GM18868 (cell line): ENCODE measurements around the gene TSSK1B.
"Not testable (repeated sequence)": the region's sequence is repeated elsewhere in the genome, so short reads cannot be mapped to it uniquely, and the experiment has no call there.

Source experiments
- ATAC-seq: cut with Tn5 transposase; IDR thresholded peaks from one replicate; pipeline ENCODE4 v1.9.1; 2021; ENCODE audit warnings: mild to moderate bottlenecking, moderate library complexity; ENCODE audit not compliant: unreplicated experiment

Gene TSSK1B

GRCh38 chr5:113434889-113435288, at the start of gene TSSK1B:
TSS of gene TSSK1B (minus strand) at chr5:113434989. CDS start at chr5:113434839, 150 bp downstream.
- no peak for ATAC-seq

GRCh38 chr5:113480243-113480642, 45.5 kb upstream of the TSSK1B start:
- no peak for ATAC-seq

GRCh38 chr5:113478691-113479090, 43.9 kb upstream of the TSSK1B start:
- ATAC-seq, result no peak

GRCh38 chr5:113474100-113474728, 39.4 kb upstream of the TSSK1B start:
- no peak for ATAC-seq

- ATAC-seq, result no peak
These were observed 28.2 kb upstream of the TSSK1B start for GRCh38 chr5:113463032-113463431.

GRCh38 chr5:113457106-113457505, 22.3 kb upstream of the TSSK1B start:
- ATAC-seq, result not testable (repeated sequence)

GRCh38 chr5:113452941-113453340, 18.2 kb upstream of the TSSK1B start:
- no peak for ATAC-seq

- ATAC-seq, result no peak
These were observed 17.0 kb upstream of the TSSK1B start for GRCh38 chr5:113451797-113452196.

- ATAC-seq, result no peak
These were observed 16.1 kb upstream of the TSSK1B start for GRCh38 chr5:113450929-113451328.

- ATAC-seq, result no peak
These were observed 15.7 kb upstream of the TSSK1B start for GRCh38 chr5:113450462-113450861.

- no peak for ATAC-seq
These were observed 13.5 kb upstream of the TSSK1B start for GRCh38 chr5:113448252-113448651.

GRCh38 chr5:113447498-113448050, 12.8 kb upstream of the TSSK1B start:
- no peak for ATAC-seq

- no peak for ATAC-seq
These were observed 11.7 kb upstream of the TSSK1B start for GRCh38 chr5:113446358-113446927.

GRCh38 chr5:113437111-113437510, 2.3 kb upstream of the TSSK1B start:
- ATAC-seq, result no peak

- no peak for ATAC-seq
These were observed 786 bp upstream of the TSSK1B start for GRCh38 chr5:113435575-113435974.

GRCh38 chr5:113433862-113434612, 752 bp downstream of the TSSK1B start:
- no peak for ATAC-seq

GRCh38 chr5:113433071-113433470, 1.7 kb downstream of the TSSK1B start:
- ATAC-seq, result no peak

GRCh38 chr5:113427871-113428574, 6.8 kb downstream of the TSSK1B start:
- ATAC-seq, result no peak

GRCh38 chr5:113425909-113426308, 8.9 kb downstream of the TSSK1B start:
- no peak for ATAC-seq

- no peak for ATAC-seq
These were observed 13.1 kb downstream of the TSSK1B start for GRCh38 chr5:113421693-113422092.

GRCh38 chr5:113405530-113405929, 29.3 kb downstream of the TSSK1B start:
- ATAC-seq, result no peak
